Adrenal gland (tissue), 12 donors: ENCODE data around the gene MEIS3. TPM values are rescaled to one million over a fixed set of nuclear protein-coding genes. Genes with fewer than 3 reads are reported as not detected.
A peak's percentile ranks its signal among the peaks of the same experiment; 100 is the strongest.
"Not testable (repeated sequence)": the region's sequence is repeated elsewhere in the genome, so short reads cannot be mapped to it uniquely, and the experiment has no call there.

Experiments used
- DNase-seq, 7 donors: peaks; one replicate each; pipeline ENCODE4 v3.0.0-alpha.2; 2019 to 2020
- H3K27ac ChIP-seq, 5 donors: fragments of 200-600 bp; sonication (generic) in 4 of 5; 1 replicate in 3 of 5; 2 replicates in 2 of 5; pipeline versions ENCODE4 v1.5.1 to v1.8.0; 2016 to 2020; ENCODE audit warnings: mild to moderate bottlenecking in 1 of 5
- H3K27me3 ChIP-seq: fragments of 200-600 bp; 2 replicates; pipeline ENCODE4 v1.8.0; 2021
- H3K36me3 ChIP-seq, 2 donors: fragments of 200-600 bp; replicated peaks in 1 of 2; 1 replicate in 1 of 2; 2 replicates in 1 of 2; pipeline versions ENCODE4 v1.5.1 to v1.8.0; 2018 to 2022
- H3K4me1 ChIP-seq, 2 donors: fragments of 200-600 bp; replicated peaks in 1 of 2; 1 replicate in 1 of 2; 2 replicates in 1 of 2; pipeline versions ENCODE4 v1.5.1 to v1.8.0; 2018 to 2021
- H3K4me3 ChIP-seq, 4 donors: fragments of 200-600 bp; sonication (generic) in 3 of 4; one replicate each; pipeline ENCODE4 v1.5.1; 2016 to 2018
- H3K9me3 ChIP-seq, 3 donors: fragments of 200-600 bp; sonication (generic) in 1 of 3; replicated peaks in 1 of 3; 1 replicate in 2 of 3; 2 replicates in 1 of 3; pipeline versions ENCODE4 v1.5.1 to v1.8.0; 2016 to 2021
- CTCF ChIP-seq, 6 experiments: fragments of 450-650 bp in 4 of 6; fragments of 200-600 bp in 2 of 6; sonication (generic) in 1 of 6; IDR thresholded peaks; 1 replicate in 5 of 6; 2 replicates in 1 of 6; pipeline versions ENCODE4 v1.5.1 to v1.8.0; 2016 to 2021; ENCODE audit warnings: antibody characterized with exemption in 6 of 6, mild to moderate bottlenecking in 2 of 6, moderate library complexity in 1 of 6
- POLR2A ChIP-seq, 2 donors: fragments of 450-650 bp; IDR thresholded peaks; one replicate each; pipeline ENCODE4 v1.6.1; 2017; ENCODE audit warnings: antibody characterized with exemption in 2 of 2, mild to moderate bottlenecking in 2 of 2, moderate library complexity in 1 of 2
- WGBS, 4 donors: extraction: QIAGEN DNeasy Blood & Tissue Kit in 2 of 4; methylation state at CpG; one replicate each; pipeline versions ENCODE4 v1.1.5 to v1.1.7; 2013 to 2017; 5-methylcytosine and 5-hydroxymethylcytosine counted together
- intact Hi-C, 2 donors: fragments of 100-400 bp; cut with DNase I; formaldehyde crosslinking; loops; one replicate each; pipeline versions ENCODE4 v1.14.1 to v1.15.0; 2022 to 2023
- polyA plus RNA-seq, 3 donors: library from polyadenylated mRNA; stranded (reverse); fragments of 200-250 nt in 2 of 3; fragments of 350-450 nt in 1 of 3; fragmentation: Illumina TruSeq in 1 of 3; extraction: RNeasy Lipid Tissue Mini Kit (QIAGEN cat#74804) in 1 of 3; gene quantifications; one replicate each; pipeline ENCODE4 v1.2.3, GENCODE V29; 2013 to 2014
- total RNA-seq, 9 donors: library from RNA; depleted of rRNA in 4 of 9; stranded (reverse); fragments of >200 nt in 4 of 9; fragments of 120-200 nt in 1 of 9; fragmentation: NEBNext Ultra II Directional in 1 of 9; extraction: Animal tissue kit (Norgen Biotek cat#: 25700) in 1 of 9; gene quantifications; one replicate each; pipeline versions ENCODE4 v1.1.0 to v1.2.4, GENCODE V29; 2013 to 2023
- donor health status: healthy with polysubstance abuse.
- donor health status: Bipolar disorder and iron deficiency.
- donor health status: DM: yes; HTN: yes; CAD: no.
- donor health status: DM: no; HTN: no; CAD: no.
- donor health status: DM: no; HTN: no; CAD: no.
- donor health status: DM: yes; HTN: yes; CAD: no.

The MEIS3 gene
- total and polyA plus RNA-seq, 12 donors, result 2.1 to 15.5 (median 5.1) TPM

GRCh38 chr19:47391510-47392223 lies 27.7 kb downstream of the MEIS3 start:
- Histone ChIP-seq H3K4me1 (no peaks in the 10 kb centered on the region), H3K4me3 (no peak overlapping the region), H3K9me3 (no peaks in the 10 kb centered on the region), H3K27ac (no peak overlapping the region), H3K27me3 (no peaks in the 10 kb centered on the region), H3K36me3 (no peaks in the 10 kb centered on the region)
- TF ChIP-seq CTCF (IDR thresholded peaks at IDR 0.05) (peak; percentile 78 to 91 (median 89)), POLR2A (IDR thresholded peaks at IDR 0.05) (no peak)
- intact Hi-C loops, result loop anchor here (2.0 to 5.0 kb wide), 2 partner anchors 94 to 95 kb away; no protein-coding TSS in a partner anchor
- DNase-seq, result peak; percentile 76 to 90 (median 79)
- 23 to 32% (median 31%) methylated on average over 11 to 15 of the region's 15 CpGs for WGBS, 4 donors

GRCh38 chr19:47390533-47391488 lies 28.5 kb downstream of the MEIS3 start:
- H3K36me3 ChIP-seq, result no peaks in the 10 kb centered on the region
- H3K4me3 ChIP-seq, result no peak overlapping the region
- no peaks in the 10 kb centered on the region for H3K9me3 ChIP-seq
- no peaks in the 10 kb centered on the region for H3K4me1 ChIP-seq
- intact Hi-C loops, result loop anchor here (2.0 to 5.0 kb wide), 2 partner anchors 94 kb away; no protein-coding TSS in a partner anchor
- DNase-seq, result no peak
- H3K27me3 ChIP-seq, result no peaks in the 10 kb centered on the region
- H3K27ac ChIP-seq, result no peak overlapping the region
- TF ChIP-seq POLR2A (IDR thresholded peaks at IDR 0.05) (no peak), CTCF (IDR thresholded peaks at IDR 0.05) (no peak)
- WGBS, 4 donors, result 65 to 73% (median 66%) methylated on average over 20 of the region's 20 CpGs

GRCh38 chr19:47389150-47389556 lies 30.2 kb downstream of the MEIS3 start:
- DNase-seq, result peak in 3 of 7 donors; percentile 36 to 62 (median 51)
- H3K4me1 ChIP-seq, result no peaks in the 10 kb centered on the region
- intact Hi-C loops, result no loop called here
- TF ChIP-seq POLR2A (IDR thresholded peaks at IDR 0.05), result no peak
- no peak overlapping the region for H3K4me3 ChIP-seq
- H3K9me3 ChIP-seq, result no peaks in the 10 kb centered on the region
- no peaks in the 10 kb centered on the region for H3K27me3 ChIP-seq
- no peaks in the 10 kb centered on the region for H3K36me3 ChIP-seq
- H3K27ac ChIP-seq, result peak overlapping the region in 2 of 5 donors; percentile 21 to 52
- WGBS, 4 donors, result 58 to 72% (median 64%) methylated on average over 9 of the region's 9 CpGs

- intact Hi-C loops, DNase-seq, H3K4me3 ChIP-seq, H3K9me3 ChIP-seq, H3K36me3 ChIP-seq, H3K27me3 ChIP-seq, H3K4me1 ChIP-seq: not testable (repeated sequence)
- H3K27ac ChIP-seq, result peak overlapping the region in 2 of 5 donors; percentile 21 to 64
- WGBS, 4 donors, result 71 to 76% (median 74%) methylated on average over 3 to 5 of the region's 5 CpGs
Measured at GRCh38 chr19:47388721-47389120, 30.6 kb downstream of the MEIS3 start.

GRCh38 chr19:47387623-47388022 lies 31.7 kb downstream of the MEIS3 start:
- H3K27me3 ChIP-seq, DNase-seq, H3K27ac ChIP-seq, H3K4me1 ChIP-seq, intact Hi-C loops, H3K36me3 ChIP-seq, H3K4me3 ChIP-seq, H3K9me3 ChIP-seq: not testable (repeated sequence)
- 70 to 76% (median 73%) methylated on average over 3 of the region's 3 CpGs for WGBS, 4 donors

GRCh38 chr19:47386582-47386981 lies 32.7 kb downstream of the MEIS3 start:
- H3K27ac ChIP-seq, DNase-seq, H3K4me3 ChIP-seq, intact Hi-C loops, H3K9me3 ChIP-seq, H3K36me3 ChIP-seq, H3K27me3 ChIP-seq, H3K4me1 ChIP-seq: not testable (repeated sequence)
- 76 to 86% (median 81%) methylated on average over 12 of the region's 12 CpGs for WGBS, 4 donors

GRCh38 chr19:47384533-47384932 lies 34.8 kb downstream of the MEIS3 start:
- H3K4me1 ChIP-seq, H3K4me3 ChIP-seq, H3K27me3 ChIP-seq, H3K9me3 ChIP-seq, H3K27ac ChIP-seq, intact Hi-C loops, DNase-seq: not testable (repeated sequence)
- peaks cover 0 to 28% of the 10 kb centered on the region in 2 donors for H3K36me3 ChIP-seq
- 82 to 89% (median 84%) methylated on average over 4 of the region's 4 CpGs for WGBS, 4 donors

- DNase-seq, H3K27ac ChIP-seq, H3K4me3 ChIP-seq, H3K4me1 ChIP-seq, H3K27me3 ChIP-seq, intact Hi-C loops, H3K9me3 ChIP-seq: not testable (repeated sequence)
- 72 to 81% (median 79%) methylated on average over 5 of the region's 5 CpGs for WGBS, 4 donors
- peaks cover 0 to 28% of the 10 kb centered on the region in 2 donors for H3K36me3 ChIP-seq
Measured at GRCh38 chr19:47383890-47384289, 35.4 kb downstream of the MEIS3 start.
